Pulmonary artery endothelial cell (primary cell): Measurements from ENCODE around the gene CDH13. TPM values are rescaled to one million over a fixed set of nuclear protein-coding genes. Genes with fewer than 3 reads are reported as not detected.

Experiments
- DNase-seq: peaks from one replicate; pipeline ENCODE4 v3.0.0-alpha.2; 2011; ENCODE audit warnings: low read depth, low spot score
- total RNA-seq: library from RNA; depleted of rRNA; stranded (reverse); fragments of >200 nt; gene quantifications from 2 replicates; pipeline ENCODE4 v1.2.3, GENCODE V29; 2014

CDH13 gene
- total RNA-seq, 1 donor from 2014 or later = 62.3 TPM

DNA sequence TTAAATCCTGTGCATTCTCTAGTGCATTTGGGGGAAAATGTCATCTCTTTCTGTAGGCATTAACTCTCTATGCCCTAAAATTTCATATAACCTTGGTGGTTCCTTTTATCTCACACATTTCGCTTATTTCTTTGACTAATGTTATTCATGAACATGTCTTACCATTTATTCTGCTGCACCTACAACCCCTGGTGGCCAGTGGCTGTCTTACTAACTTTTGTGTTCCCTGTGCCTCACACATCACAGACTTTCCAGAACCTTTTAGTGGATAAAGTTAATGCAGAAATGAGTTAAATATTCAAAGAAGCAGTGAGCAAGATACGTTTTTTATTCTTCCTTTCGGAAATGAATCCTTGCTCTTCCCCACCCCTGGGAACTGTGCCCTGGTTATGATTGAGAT lies 111.9 kb downstream of the CDH13 start:
- no peak for DNase-seq

DNA sequence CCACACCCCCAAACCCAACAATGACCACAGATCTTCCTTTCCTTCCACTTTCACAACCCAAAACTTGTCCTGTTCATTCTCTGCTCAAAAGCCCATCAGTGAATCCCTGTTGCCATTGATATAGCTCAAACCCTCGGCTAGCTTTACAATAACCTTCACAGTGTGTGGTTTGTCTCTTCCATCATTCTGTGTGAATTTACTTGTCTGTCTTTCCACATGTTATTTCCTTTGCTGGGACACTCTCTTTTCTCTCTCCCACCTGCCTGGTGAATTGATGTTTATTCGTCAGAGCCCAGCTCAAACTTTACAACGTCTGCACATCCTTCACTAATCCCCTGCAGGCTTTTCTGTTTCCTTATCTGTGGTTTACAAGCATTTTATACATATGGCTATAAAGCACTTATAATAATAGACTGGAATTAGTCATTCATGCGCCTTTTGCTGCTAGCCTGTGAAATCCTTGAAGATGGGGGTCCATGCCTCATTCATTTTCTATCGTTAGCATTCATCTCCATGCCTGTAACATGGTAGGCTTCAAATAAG lies 114.4 kb downstream of the CDH13 start:
- no peak for DNase-seq

DNA sequence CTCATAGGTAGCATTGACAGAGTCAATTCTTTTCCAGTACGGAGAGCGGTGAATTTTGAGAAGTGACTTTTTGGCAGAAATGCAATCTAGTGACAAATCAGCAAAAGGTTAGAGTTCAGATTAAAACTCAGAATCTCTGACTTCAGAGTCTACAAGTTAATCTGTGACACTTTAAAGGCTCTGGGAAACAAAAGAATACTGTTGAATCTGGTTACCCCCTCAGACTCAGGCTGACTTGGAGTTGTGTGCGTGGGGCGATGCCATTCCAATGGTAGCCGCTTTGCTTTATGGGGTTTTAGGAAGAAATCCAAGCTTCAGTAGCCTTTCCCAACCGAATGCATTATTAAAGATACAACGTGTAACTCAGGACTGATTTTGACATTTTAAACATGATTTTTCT lies 118.2 kb downstream of the CDH13 start:
- no peak for DNase-seq

DNA sequence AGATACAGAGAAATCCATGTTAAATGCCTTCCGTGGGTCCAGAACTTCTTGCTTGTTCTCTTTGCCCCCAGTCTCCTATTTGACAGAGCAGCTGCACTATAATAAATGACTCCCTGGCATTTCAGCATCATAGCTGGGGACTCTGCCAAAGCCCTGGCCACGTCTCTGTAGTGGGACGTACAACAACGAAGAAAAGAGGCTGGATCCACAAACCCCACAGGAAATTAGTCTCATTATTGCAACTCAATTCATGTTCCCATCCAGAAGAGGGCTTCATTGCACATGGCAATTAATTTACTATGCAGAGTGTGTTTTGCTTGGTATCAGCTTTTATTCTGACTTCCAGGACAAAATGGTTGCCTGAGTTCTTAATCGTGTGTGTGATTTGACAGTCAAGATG lies 121.3 kb downstream of the CDH13 start:
- DNase-seq = peak; percentile 74

DNA sequence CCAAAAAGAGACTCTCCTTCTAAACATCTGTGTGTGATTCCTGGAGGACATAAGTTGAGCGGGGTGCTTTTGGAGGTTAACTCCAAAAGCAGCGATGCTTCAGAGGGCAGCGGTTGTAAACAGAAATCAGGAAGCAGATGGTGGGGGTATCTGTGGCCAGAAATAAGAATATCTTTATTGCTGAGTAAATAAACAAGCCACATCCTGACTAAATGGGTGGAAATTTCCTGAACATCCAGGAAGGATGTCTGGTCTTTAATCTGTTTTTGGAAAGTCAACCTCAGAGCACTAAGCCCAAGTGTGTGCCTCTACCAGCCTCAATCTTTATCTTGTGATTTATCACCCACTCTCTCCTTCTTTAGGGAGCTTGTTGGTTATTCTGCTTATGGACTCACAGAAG lies 123.3 kb downstream of the CDH13 start:
- no peak for DNase-seq

DNA sequence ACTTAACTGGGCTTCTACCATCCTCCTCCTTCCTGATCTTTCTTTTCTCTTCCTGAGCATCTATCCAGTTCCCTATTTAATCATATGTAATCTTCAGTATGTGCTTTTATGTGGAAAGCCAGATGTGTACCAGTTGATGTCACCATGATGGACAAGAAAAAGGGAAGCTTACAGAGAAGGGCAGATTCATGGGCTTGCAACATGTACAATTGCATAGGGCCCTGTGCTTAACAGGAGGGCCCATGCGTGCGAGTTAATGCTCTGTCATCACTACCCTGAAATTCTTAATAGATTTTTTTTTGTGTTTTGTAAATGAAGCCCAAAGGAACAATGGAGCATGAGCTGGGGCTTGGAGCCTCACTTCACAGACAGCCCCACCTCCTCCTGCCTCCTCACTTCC lies 124.3 kb downstream of the CDH13 start:
- no peak for DNase-seq

DNA sequence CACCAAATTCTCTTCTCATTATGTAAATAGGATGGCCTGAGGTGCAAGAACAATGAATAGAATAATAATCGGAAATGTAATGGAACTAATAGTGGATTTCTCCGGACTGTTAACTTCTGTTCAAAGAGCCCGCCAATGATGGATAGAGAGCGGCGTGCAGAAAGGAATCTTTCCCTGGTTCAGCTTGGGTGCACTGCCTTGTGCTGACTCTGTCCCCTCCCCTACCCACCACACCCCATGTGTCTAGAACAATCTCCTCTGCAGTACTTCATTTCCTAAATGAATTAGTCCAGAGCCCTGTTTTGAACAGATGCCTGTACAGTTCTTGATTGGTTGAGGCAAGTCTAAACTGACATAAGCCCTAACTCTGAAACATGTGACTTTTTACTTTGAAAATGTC lies 125.4 kb downstream of the CDH13 start:
- DNase-seq = no peak

DNA sequence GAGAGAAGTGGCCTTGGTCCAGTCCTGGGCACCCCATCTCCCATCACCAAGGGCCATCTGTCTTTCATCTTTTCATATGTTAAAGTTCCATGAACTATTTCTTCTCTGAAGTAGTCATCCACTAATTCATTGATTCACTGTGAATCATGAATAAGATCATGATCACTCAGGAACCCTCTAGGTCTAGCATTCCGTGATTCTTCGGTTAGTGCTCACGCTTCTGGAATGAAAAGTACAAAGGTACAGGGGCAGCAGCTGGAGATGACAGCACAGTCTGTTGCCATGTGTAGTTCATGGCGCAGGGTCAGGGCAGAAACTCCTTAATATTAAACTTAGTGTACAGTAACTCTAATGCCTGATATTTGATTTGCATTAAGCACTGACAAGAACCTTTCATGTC lies 127.1 kb downstream of the CDH13 start:
- no peak for DNase-seq

DNA sequence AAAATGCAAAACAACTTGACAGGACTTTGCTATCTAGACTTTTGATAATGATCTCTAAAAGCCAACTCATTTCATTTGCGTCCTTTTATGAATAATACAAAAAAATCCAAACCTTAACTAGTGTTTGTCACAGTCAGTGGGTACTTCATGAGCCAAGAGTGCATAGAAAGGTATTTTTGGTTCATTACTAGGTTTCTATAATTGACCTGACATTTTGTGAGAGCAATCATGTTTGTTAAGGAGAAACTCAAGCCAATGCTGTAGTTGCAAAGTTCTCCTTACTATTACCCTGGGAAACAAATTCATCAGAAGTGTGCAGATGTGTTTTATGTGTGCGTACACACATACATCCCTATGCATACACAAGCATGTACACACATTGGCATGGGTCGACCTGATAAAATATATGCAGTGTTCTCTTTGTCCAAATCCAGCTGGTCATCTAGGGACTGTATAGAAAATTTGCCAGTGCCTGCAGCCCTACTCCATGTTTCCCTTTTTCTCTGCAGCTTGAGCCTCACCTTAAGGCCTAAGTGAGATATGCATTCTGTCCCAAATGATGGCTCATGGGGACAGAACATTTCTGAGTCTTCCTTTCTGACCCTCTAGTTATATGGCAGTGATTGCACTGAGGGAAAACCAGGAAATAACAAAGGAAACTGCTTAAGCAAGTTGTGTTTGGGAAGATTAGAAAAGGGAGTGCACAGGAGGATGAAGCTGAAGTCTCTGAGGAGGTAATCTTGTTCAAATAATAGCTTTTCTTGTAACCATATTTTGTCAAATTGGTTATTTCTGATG lies 128.1 kb downstream of the CDH13 start:
- DNase-seq = no peak

DNA sequence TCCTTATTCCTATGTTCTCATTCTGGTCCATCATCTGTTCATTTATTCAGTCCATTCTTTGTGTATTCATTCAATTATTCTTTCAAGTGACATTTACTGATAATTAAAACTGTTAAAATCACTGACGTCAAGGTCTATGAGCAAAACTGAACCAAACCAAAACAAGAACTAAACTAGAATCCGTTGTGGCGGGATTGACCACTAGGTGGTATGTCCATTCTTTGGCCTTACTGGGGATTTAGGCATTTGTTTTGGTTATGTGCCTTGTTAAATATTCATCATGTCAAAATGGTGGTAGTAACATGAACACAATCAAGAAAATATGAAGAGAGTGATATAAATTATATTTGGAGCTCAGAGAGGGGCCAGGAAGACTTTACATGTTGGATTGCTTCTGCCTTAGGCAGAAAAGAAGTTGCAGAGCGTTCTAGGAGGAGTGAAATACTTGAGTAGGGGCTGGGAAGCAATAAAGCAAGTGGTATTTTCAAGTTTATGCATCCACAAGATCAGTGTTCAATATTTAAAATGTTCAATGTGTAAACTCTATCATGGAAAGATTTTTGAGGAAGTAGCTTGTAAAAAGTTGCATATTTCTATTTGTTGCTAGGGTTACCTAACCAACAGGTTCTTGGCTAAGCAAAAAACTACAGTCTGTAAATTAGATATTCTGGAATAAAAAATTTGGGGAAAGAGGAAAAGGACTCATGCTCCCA lies 129.0 kb downstream of the CDH13 start:
- no peak for DNase-seq

DNA sequence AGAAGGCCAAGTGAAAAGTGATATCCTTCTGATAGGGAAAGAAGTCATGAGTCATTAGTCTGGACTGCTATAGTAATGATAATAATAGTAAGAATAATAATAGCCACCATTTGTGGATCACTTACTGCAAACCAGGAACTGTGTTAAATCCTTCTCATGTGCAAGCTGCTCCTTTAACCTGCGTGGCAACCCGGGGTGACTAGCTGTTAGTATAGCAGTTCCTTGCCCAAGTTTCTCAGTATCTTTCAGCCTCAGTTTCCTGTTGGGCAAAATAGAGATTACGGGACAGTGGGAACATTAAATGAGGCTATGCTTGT lies 129.5 kb downstream of the CDH13 start:
- DNase-seq = peak; percentile 91

DNA sequence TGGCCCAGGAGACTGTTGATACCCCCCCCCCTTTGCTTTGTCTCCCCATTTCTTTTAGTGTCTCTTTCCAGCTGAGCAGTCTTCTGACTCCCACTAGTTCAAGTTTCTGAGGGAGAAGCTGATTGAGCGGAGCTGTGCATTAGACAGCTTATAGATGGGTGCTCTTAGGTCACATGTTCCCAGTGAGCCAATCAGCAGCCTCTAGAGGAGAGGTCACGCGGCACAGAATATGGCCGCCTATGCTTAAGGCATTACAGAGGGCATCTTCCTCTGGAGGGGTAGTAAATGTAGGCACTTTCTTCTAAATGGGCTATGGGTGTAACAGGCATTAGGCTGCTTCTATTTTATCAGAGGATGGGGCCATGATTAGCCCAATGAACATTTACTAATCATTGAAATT lies 131.6 kb downstream of the CDH13 start:
- DNase-seq = no peak

DNA sequence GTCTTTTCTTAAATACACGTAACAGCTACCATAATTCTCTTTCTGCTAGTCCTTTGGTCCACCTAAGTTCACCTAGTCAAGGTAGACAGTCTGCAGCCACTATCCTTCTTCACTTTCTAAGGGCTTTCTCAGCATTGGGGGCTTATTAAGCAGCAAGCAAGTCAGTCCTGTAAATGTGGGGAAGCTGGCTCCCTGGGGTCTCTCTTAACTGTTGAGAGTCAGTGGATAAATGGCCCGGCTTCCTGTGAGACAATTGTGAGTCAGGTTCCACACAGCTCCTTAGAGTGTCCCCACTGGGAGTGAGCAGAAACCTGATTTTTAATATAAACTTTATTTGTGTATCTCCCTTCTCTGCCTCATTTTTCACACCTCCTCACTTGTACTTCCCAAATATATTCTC lies 132.1 kb downstream of the CDH13 start:
- no peak for DNase-seq

DNA sequence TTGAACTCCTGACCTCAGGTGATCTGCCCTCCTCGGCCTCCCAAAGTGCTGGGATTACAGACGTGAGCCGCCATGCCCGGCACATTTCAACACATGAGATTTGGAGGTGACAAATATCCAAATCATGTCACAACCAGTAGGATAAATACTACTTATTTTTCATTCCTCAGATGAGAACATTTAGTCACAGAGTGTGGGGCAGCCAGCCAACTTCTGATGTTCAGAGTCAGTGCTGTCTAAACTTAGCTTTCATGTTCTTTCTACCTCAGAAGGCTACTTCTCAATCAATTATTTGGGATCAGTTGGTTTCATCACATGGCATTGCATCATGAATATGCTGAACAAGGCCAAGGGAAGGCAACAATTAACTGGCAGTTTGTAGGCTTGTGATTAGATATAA lies 134.5 kb downstream of the CDH13 start:
- peak; percentile 29 for DNase-seq

DNA sequence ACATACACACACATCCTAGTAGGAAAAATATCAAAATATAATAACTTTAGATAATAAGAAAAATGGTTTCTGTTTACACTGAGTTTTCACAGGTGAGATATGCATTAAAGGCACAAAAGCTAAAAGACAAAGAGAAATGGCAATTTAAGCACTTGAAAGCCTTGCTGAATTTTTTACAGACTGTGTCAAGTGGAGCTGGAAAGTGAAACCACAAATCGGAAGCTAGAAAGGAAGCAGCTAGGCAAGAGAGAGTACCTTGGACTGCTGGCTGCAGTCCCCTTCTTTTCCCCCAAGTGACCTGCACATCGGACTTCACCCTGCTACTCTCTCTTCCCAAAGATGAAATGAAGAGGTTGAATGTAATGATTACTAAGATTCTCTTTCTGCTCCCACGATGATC lies 135.1 kb downstream of the CDH13 start:
- no peak for DNase-seq

DNA sequence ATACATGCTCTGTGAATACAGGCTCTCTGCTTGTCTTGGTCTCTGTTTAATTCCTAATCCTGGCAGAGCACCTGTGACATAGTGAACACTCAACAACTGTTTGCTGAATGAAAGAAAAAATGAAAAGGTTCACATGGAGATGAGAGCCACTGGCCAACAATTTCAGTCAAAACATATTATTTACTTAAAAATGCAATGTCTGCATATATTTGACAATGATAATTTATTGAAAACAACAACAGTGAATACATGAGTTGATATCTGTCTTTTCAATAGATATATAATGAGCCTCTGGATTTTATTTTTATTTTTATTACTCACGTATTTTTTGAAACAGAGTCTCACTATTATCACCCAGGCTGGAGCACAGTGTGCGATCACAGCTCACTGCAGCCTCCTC lies 136.6 kb downstream of the CDH13 start:
- DNase-seq = no peak

DNA sequence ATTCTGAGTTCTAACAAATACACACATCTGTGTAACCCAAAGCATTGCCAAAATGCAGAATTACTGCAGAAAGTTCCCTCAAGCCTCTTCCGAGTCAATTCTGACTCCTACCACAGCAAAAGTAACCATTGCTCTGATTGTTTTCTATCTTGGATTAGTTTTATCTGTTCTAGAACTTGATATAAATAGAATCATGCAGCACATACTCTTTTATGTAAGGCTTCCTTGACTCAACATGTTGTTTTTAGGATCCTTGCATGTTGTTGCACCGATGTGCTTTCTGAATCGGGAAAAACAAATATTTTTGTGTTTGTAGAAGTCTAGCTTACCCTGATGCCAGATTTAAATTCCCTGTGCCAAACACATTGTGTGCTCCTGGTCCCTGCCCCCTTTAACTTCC lies 140.4 kb downstream of the CDH13 start:
- DNase-seq = no peak

DNA sequence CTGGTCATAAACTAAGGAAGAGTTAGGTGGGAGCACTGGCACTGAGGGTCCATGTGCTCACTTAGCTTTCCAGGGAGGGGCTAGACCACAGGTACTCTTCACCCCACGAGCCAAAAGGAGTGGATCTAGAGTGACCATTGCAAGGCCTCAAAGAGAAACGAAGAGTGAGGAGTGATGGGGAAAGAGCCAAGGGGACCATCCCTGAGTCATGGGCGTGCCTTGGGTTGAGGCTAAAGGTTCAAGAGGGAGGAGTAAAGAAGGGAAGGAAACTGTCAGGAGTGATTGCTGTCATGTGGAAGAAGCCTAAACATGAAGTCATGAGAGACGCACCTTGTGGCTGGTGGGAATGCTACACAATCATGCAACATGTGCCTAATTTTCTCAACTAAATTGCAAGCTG lies 141.0 kb downstream of the CDH13 start:
- DNase-seq = no peak

DNA sequence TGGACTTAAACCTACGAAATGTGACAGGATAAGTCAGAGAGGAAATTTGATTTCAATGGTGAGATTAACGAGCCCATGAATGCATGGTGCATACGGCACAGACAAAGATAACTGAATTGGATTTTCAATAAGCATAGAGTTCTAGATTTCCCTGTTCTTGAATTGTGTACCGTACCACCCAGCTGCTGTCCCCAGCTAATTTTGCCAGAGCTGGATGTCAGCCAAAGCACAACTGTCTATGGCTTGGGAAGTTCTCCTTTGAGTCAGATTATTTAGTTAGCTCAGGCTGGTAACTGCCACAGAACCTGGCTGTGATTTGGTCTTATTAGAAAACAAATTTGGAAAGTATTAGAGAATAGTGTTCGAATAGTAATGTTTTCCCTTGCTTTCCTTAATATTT lies 143.1 kb downstream of the CDH13 start:
- DNase-seq = no peak

DNA sequence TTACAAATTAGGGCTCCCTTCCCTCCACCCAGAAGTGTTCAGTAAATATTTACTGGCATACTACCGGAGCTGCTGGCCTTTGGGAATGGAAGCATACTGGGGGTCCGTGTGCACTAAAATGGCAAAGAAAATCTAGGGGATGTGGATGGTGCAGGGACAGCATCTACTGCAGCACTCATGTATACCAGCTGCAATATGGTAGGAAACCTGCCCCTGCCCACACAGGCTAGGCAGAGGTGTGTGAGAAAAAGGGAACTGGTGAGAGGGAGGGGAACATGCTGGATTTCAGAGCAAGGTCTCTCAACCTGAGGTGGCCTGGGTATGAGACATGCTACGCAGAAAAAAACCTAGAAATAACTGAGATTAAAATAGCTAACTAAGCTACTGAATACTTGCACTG lies 145.4 kb downstream of the CDH13 start:
- no peak for DNase-seq

DNA sequence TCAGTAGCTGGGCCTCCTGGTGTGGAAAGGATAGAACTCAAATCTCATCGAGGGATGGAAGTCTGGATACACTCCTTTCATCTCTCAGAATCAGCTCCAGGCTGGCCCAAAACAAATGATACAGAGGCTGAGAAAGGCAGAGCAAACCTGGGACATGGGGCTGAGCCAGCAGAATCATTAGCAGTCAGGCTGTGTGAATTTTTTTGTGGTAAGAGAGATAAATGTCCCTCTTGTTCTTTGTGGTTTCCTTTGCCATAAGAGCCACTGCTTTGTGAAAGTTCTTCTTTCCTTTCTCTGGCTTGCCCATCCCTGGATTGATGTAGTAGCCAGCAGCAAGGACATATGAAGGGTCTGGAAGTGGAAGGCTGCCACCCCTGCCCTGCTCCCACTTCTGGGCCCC lies 146.2 kb downstream of the CDH13 start:
- DNase-seq = no peak

DNA sequence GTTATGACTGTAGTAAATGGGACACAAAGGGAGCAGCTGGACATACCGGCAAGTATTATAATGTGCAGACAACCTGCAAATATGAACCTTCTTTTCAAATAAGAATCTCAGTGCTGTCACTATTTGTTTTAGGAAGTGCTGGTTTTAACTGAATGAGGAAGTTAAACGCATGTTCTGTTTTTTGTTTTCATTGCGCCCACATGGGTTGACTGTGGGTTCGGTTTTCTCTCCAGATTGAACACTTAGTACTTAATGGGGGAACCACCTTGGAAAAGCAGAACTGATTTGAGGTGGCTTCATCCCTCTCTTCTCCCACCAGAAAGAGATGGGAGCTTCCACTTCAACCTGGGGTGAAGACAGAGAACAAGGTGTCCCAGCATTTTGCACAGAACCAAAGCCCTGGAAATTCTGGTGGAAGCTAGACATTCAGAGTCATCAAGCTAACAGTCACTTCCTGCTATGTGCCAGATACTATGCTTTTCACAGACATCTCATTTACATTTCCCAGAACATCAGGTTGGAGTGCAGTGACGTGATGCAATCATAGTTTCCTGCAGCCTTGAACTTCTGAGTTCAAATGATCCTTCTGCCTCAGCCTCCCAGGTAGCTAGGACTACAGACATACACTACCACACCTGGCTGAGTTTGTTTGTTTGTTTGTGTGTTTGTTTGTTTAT lies 149.8 kb downstream of the CDH13 start:
- DNase-seq = no peak
